ENCODE results near the gene PGAP6. TPM values are rescaled to one million over a fixed set of nuclear protein-coding genes. Genes with fewer than 3 reads are reported as not detected.
A peak's percentile ranks its signal among the peaks of the same experiment; 100 is the strongest.
"Not testable (repeated sequence)": the region's sequence is repeated elsewhere in the genome, so short reads cannot be mapped to it uniquely, and the experiment has no call there.

Gene PGAP6
- total RNA-seq, 2 experiments from 2014 or later, result 30.6 to 31.5 TPM

DNA sequence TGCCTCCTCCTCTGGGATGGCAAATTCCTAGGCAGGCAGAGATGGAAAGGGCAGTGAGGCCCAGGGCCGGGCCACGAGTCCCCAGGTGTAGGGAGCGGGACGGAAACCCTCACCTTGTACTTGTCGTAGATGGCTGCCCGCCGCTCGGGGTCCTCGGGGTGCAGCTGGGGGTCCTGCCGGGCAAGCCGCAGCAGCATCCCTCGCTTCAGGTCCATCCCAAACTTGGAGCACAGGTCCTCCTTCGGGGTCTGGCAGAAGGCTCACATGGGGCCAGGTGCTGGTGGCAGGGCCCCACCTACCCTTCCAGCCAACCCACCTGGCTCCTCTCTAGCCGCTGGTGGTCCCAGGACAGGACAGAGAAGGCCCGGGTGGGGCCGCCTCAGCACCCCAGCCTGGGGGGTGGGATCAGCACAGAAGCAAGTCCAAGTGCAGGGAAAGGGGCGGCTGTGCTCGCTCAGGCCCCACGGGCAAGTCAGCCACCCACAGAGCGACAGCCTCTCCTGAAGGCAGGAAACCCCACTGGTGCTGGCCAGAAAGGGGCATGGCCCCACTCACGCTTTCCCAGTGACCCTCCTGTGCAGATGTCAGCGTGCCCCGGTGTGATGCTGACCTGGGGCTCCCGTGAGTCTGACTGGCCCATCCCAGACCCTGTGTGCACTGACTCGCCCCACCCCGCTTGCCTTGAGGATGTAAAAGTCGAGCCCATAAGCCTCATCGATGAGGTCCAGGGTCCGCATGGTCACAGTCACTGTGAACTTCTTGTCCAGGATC, 13.2 kb downstream of the PGAP6 start:
- no peak overlapping the region for H3K4me3 Mint-ChIP-seq
- DNase-seq, result no peak
- peaks cover 11% of the 10 kb centered on the region for H3K4me1 Mint-ChIP-seq (ENCODE audit: low read depth)
- peaks cover 11% of the 10 kb centered on the region for H3K36me3 Mint-ChIP-seq
- CTCF ChIA-PET, result no interaction called here
- H3K27ac Mint-ChIP-seq, result no peak overlapping the region
- POLR2A ChIA-PET, result interaction anchor here (0.6 kb wide), 1 partner anchor 18 kb away, joined by 3 read pairs; no protein-coding TSS in a partner anchor
- H3K9me3 Mint-ChIP-seq, result no peaks in the 10 kb centered on the region
- intact Hi-C loops (cut with micrococcal nuclease), result no loop called here
- H3K27me3 Mint-ChIP-seq, result no peaks in the 10 kb centered on the region

DNA sequence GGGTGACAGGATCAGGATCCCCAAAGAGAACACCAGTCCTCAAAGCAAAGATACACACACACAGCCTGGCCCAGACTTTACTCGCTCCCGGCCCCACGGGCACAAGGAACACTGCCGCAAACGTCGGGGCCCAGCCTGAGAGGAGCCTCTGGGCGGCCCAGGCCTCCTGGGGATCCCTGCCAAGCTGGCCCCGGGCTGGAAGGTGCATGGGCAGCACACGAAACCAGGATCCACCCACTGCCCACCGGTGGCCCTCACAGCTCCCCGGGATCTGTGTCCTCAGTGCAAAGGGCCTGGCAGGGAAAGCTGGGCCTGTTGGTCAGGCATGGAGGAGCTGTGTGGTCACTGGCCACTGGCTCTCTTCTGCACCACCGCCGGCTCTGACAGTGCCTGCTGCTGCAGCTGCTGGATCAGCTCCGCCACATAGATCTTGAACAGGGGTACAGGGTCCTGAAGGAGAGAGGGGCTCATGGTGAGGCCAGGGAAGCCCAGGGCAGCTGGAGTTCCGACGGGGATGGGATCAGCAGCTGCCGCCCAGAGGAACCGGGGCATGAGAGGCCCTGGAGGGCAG, 14.4 kb downstream of the PGAP6 start:
- DNase-seq, result no peak
- Mint-ChIP-seq H3K4me3 (no peak overlapping the region), H3K36me3 (peaks cover 11% of the 10 kb centered on the region), H3K27me3 (peaks cover 2% of the 10 kb centered on the region), H3K9me3 (no peaks in the 10 kb centered on the region), H3K27ac (no peak overlapping the region), H3K4me1 (ENCODE audit: low read depth) (peaks cover 12% of the 10 kb centered on the region)
- intact Hi-C loops (cut with micrococcal nuclease), result no loop called here
- ChIA-PET CTCF (no interaction called here), POLR2A (no interaction called here)

DNA sequence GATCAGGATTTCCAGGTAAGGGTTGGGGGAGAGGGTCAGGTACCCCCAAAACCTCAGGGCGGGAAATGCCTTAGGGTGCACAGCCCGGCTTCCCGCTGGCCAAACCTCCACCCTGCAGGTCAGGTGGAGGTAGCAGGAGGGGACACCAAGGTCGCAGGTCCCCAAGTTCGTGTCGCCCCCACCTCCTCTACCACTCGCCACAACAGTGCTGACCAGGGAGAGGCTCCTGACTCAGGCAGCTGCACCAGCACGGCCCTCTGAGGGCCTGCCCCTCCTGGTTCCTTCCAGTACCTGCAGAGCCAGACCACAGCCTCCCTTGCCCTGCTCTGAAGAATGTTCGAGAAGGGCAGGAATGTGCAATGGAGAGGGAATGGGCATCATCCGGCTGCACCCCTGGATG, 15.3 kb downstream of the PGAP6 start:
- H3K9me3 Mint-ChIP-seq, result no peaks in the 10 kb centered on the region
- ChIA-PET POLR2A (no interaction called here), CTCF (interaction anchor here (0.7 kb wide), 1 partner anchor 301 kb away, joined by 5 read pairs; no protein-coding TSS in a partner anchor)
- no peak overlapping the region for H3K27ac Mint-ChIP-seq
- H3K4me3 Mint-ChIP-seq, result no peak overlapping the region
- intact Hi-C loops (cut with micrococcal nuclease), result no loop called here
- H3K36me3 Mint-ChIP-seq, result peaks cover 9% of the 10 kb centered on the region
- peaks cover 4% of the 10 kb centered on the region for H3K27me3 Mint-ChIP-seq
- DNase-seq, result no peak
- H3K4me1 Mint-ChIP-seq (ENCODE audit: low read depth), result peaks cover 17% of the 10 kb centered on the region

DNA sequence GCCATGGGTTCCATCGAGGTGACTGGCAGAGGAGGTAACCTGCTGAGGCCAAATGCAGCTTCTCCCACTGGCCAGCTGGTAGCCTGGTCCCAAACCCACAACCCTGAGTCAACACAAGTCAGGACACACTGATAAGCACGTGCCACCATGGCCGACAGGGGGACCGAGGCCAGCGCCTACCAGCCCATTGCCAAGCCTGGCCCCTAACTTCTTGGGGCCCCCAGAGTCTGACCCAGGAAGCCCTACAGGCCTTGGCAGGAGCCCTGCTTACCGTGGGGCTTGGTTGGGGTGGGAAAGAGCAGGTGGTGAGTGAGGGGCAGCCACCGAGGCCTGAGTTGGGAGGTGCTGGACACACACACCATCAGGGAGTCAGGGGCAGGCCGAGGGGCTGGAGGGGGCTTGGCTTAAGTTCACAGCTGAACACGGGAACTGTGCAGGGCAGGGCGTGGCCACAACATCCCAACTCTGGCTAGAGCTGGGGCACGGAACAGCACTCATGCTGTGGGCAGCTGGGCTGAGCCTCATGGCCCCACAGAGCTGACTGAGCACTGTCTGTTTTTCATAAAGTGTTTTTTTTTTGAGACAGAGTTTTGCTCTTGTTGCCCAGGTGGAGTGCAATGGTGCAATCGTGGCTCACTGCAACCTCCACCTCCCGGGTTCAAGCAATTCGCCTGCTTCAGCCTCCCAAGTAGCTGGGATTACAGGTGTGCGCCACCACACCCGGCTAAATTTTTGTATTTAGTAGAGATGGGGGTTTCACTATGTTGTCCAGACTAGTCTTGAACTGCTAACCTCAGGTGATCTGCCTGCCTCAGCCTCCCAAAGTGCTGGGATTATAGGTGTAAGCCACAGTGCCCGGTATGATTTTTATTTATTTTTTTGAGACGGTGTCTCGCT, 16.9 kb downstream of the PGAP6 start:
- Mint-ChIP-seq H3K36me3 (peaks cover 5% of the 10 kb centered on the region), H3K4me3 (no peak overlapping the region), H3K4me1 (ENCODE audit: low read depth) (peaks cover 10% of the 10 kb centered on the region), H3K27ac (no peak overlapping the region), H3K9me3 (no peaks in the 10 kb centered on the region), H3K27me3 (peaks cover 4% of the 10 kb centered on the region)
- no peak for DNase-seq
- intact Hi-C loops (cut with micrococcal nuclease), result loop anchor here (5.0 kb wide), 1 partner anchor 258 kb away; no protein-coding TSS in a partner anchor
- POLR2A ChIA-PET, result no interaction called here
- CTCF ChIA-PET, result interaction anchor here (0.7 to 1.2 kb wide), 3 partner anchors 184 to 299 kb away, joined by 3 to 6 read pairs (median 5); partner anchors contain the start of gene HBQ1

DNA sequence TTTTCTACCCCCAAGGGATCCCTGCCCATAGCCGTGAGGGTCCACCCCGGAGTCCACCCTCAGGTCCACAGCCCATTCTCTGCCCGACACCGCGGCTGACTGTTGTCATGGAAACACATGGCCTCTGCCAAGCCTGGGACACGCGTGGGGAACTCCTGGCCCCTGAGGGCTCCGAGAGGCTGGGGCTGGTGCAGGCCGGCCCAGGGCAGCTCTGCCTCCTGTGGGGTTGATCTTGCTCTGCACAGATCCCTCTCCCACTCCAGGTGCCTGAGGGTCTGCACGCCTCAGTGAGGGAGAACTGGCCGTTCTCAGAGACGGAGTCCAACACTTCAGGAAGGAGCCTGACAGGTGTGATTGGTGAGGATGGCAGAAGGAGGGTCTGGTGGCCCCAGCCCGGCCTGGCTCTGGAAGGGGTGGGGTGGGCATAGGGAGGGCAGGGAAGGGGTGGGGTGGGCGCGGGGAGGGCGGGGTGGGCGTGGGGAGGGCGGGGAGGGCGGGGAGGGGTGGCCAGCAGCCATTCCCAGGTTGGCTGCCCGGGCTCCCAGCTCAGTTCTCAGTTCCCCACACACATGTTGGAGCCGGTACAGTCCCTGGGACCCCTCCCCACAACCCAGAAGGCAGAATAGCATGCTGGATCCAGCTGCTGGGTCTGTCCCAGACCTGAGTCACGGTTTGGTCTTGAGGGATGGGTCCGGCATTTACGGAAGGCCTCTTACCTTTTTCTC, 17.9 kb downstream of the PGAP6 start:
- POLR2A ChIA-PET, result no interaction called here
- H3K9me3 Mint-ChIP-seq, result no peaks in the 10 kb centered on the region
- CTCF ChIA-PET, result interaction anchor here (2.4 to 3.2 kb wide), 3 partner anchors 136 to 258 kb away, joined by 26 to 52 read pairs (median 34); no protein-coding TSS in a partner anchor
- DNase-seq, result no peak
- H3K27ac Mint-ChIP-seq, result no peak overlapping the region
- intact Hi-C loops (cut with micrococcal nuclease), result loop anchor here (5.0 kb wide), 1 partner anchor 257 kb away; no protein-coding TSS in a partner anchor
- peaks cover 5% of the 10 kb centered on the region for H3K36me3 Mint-ChIP-seq
- H3K4me1 Mint-ChIP-seq (ENCODE audit: low read depth), result peaks cover 6% of the 10 kb centered on the region
- peaks cover 4% of the 10 kb centered on the region for H3K27me3 Mint-ChIP-seq
- H3K4me3 Mint-ChIP-seq, result no peak overlapping the region

DNA sequence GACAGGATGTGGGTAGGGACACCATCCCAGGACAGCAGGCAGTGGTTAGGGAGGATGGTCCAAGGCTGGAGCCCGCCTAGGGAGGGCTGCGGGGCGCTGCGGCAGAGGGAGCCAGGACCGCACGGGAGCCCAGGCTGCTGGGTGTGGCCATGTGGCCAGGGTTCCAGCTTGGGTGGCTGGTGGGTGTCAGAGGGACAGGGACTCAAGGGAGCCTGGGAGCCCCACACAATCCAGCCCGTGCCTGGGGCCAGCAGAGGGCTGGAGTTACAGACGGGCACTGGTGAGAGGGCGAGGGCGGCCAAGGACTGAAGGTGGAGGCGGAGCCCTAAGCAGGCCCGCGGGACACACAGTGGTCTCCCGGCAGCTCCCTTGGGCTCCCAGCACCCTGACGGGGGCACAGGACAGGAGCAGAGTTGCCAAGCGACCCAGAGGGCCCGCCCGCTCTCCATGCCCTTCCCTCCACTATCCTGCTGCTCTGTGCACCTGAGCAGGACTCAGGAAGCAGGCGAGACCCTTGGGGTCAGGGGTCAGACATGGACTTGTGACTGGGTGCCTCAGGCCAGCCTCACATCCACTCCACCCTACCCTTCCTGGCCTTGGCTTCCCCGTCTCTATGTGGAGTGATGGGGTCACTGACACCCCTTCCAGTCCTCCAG, 18.5 kb downstream of the PGAP6 start:
- POLR2A ChIA-PET, result no interaction called here

DNA sequence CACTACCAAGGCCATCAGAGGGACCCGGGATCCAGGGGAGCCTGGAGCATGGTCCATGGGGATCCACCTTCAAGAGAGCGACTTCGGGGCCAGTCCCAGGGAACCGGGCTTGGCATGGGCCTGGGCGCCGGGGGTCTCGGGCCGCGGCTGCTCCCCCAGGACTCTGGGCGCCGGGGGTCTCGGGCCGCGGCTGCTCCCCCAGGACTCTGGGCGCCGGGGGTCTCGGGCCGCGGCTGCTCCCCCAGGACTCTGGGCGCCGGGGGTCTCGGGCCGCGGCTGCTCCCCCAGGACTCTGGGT, 19.1 kb downstream of the PGAP6 start:
- H3K27ac Mint-ChIP-seq; DNase-seq; H3K4me3 Mint-ChIP-seq; H3K27me3 Mint-ChIP-seq; H3K36me3 Mint-ChIP-seq; H3K9me3 Mint-ChIP-seq; H3K4me1 Mint-ChIP-seq (ENCODE audit: low read depth): not testable (repeated sequence)
- POLR2A ChIA-PET, result interaction anchor here (1.0 to 1.5 kb wide), 2 partner anchors 8 to 134 kb away, joined by 3 to 4 read pairs; partner anchors contain the start of gene MRPL28
- CTCF ChIA-PET, result interaction anchor here (0.8 to 3.2 kb wide), 21 partner anchors 8 to 316 kb away, joined by 3 to 52 read pairs (median 6); partner anchors contain the start of genes FAM234A and MRPL28
- intact Hi-C loops (cut with micrococcal nuclease), result loop anchor here (5.0 kb wide), 1 partner anchor 255 kb away; no protein-coding TSS in a partner anchor

More for the DNA sequence above, 18.5 kb downstream of the PGAP6 start:
- Mint-ChIP-seq H3K27ac (no peak overlapping the region), H3K27me3 (peaks cover 4% of the 10 kb centered on the region), H3K36me3 (peaks cover 5% of the 10 kb centered on the region), H3K4me1 (ENCODE audit: low read depth) (peaks cover 6% of the 10 kb centered on the region), H3K9me3 (no peaks in the 10 kb centered on the region), H3K4me3 (no peak overlapping the region)
- intact Hi-C loops (cut with micrococcal nuclease), result loop anchor here (5.0 kb wide), 1 partner anchor 256 kb away; no protein-coding TSS in a partner anchor
- CTCF ChIA-PET, result interaction anchor here (0.9 to 3.2 kb wide), 9 partner anchors 117 to 300 kb away, joined by 3 to 52 read pairs (median 14); no protein-coding TSS in a partner anchor
- DNase-seq, result no peak

DNA sequence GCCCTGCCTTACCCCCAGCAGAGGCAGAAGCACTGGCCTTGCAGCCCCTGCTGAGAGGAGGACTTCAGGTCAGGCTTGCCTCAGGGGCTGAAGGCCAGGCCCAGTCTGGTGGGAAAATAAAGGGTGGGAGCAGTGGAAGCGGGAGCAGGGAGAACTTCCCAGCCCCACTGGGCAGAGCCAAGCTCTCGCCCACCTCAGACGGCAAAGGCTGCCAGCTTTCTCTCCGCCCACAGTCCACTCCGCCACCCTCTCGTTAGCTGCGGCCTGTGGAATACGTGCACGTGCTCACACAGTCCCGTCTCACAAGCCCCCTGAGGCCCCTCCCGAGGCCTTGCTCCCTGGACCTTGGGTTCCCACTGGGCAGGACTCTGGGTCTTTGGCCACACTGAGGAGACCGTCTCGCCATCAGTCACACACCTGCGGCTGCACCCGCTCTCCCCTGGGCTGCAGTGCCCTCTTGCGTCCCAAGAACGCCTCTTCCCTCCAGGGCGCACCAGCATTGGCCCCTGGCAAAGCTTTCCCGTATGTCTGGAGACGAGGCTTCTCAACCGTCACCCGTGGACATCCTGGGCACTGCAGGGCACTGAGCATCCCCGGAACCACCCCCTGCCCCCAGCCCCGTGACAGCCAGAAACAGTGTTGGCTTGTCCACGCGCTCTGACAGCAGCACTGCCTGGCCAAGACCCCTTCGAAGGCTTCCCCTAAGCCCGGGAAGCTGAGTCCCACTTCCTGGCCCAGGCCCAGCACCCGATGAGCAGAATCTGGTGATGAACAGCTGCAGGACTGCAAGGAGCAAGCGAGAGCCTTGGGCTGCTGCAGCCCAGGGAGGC, 19.7 kb downstream of the PGAP6 start:
- Mint-ChIP-seq H3K27me3 (peaks cover 4% of the 10 kb centered on the region), H3K4me1 (ENCODE audit: low read depth) (peaks cover 6% of the 10 kb centered on the region), H3K27ac (no peak overlapping the region), H3K4me3 (peak overlapping the region; percentile 43), H3K9me3 (no peaks in the 10 kb centered on the region), H3K36me3 (peaks cover 1% of the 10 kb centered on the region)
- intact Hi-C loops (cut with micrococcal nuclease), result loop anchor here (5.0 kb wide), 1 partner anchor 255 kb away; no protein-coding TSS in a partner anchor
- DNase-seq, result peak; percentile 85
- CTCF ChIA-PET, result interaction anchor here (0.7 to 3.2 kb wide), 24 partner anchors 9 to 316 kb away, joined by 3 to 52 read pairs (median 6); partner anchors contain the start of genes FAM234A and MRPL28
- POLR2A ChIA-PET, result interaction anchor here (0.6 to 1.5 kb wide), 3 partner anchors 9 to 133 kb away, joined by 3 to 4 read pairs (median 3); partner anchors contain the start of gene MRPL28

DNA sequence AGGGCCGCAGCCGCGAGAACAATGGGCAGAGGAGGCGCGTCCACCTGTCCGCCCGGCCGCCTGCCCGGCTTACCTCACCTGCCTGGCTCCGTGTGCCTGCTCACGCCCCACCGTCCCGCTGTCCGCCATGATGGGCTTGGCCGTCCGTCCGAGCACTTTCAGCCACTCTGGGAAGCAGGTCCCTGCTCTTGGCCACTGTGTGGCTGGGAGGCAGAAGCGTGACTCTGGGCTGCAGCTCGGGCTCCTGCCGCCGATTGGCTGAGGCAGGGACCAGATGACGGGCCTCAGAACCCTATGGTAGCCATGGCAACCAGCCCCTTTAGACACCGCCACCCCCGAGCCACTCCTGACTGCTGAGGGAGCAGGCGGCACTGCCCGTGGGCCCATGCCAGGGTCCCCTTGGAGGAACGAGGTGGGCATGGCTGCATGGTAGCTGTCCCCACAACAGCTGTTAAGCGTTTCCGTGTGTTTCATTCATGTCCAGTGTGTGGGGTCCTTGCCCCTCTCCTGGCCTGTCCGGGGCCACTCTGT, 20.4 kb downstream of the PGAP6 start:
- H3K4me1 Mint-ChIP-seq (ENCODE audit: low read depth), result peaks cover 6% of the 10 kb centered on the region
- no peak overlapping the region for H3K27ac Mint-ChIP-seq
- intact Hi-C loops (cut with micrococcal nuclease), result loop anchor here (5.0 kb wide), 1 partner anchor 254 kb away; no protein-coding TSS in a partner anchor
- no peak for DNase-seq
- no peaks in the 10 kb centered on the region for H3K36me3 Mint-ChIP-seq
- CTCF ChIA-PET, result interaction anchor here (0.7 to 3.2 kb wide), 19 partner anchors 9 to 315 kb away, joined by 3 to 52 read pairs (median 6); partner anchors contain the start of genes FAM234A and MRPL28
- H3K4me3 Mint-ChIP-seq, result no peak overlapping the region
- POLR2A ChIA-PET, result interaction anchor here (0.6 to 1.5 kb wide), 2 partner anchors 10 to 110 kb away, joined by 3 to 4 read pairs; partner anchors contain the start of gene MRPL28
- peaks cover 4% of the 10 kb centered on the region for H3K27me3 Mint-ChIP-seq
- H3K9me3 Mint-ChIP-seq, result no peaks in the 10 kb centered on the region
